Sigmoid colon (tissue), 4 donors: ENCODE results near the gene UTP15.

Experiments
- CTCF ChIP-seq, 4 experiments: fragments of 450-650 bp in 3 of 4; fragments of 200-600 bp in 1 of 4; IDR thresholded peaks; one replicate each; pipeline ENCODE4 v1.5.1; 2016 to 2019; ENCODE audit warnings: antibody characterized with exemption in 4 of 4, mild to moderate bottlenecking in 3 of 4, moderate library complexity in 2 of 4
- EP300 ChIP-seq, 4 donors: sonication (generic); formaldehyde crosslinking; IDR thresholded peaks; one replicate each; pipeline ENCODE4 v1.6.1; 2017; ENCODE audit warnings: antibody characterized with exemption in 4 of 4
- POLR2A ChIP-seq, 2 donors: fragments of 450-650 bp; IDR thresholded peaks; one replicate each; pipeline ENCODE4 v1.6.1; 2016; ENCODE audit warnings: antibody characterized with exemption in 2 of 2, mild to moderate bottlenecking in 2 of 2, moderate library complexity in 2 of 2
- POLR2AphosphoS5 ChIP-seq, 4 donors: sonication (generic); formaldehyde crosslinking; IDR thresholded peaks; one replicate each; pipeline ENCODE4 v1.6.1; 2017; ENCODE audit warnings: antibody characterized with exemption in 4 of 4

GRCh38 chr5:73620334-73620687 lies 54.8 kb downstream of the UTP15 start:
- TF ChIP-seq POLR2A (IDR thresholded peaks at IDR 0.05) (no peak), POLR2AphosphoS5 (IDR thresholded peaks at IDR 0.05) (no peak), CTCF (IDR thresholded peaks at IDR 0.05) (no peak), EP300 (IDR thresholded peaks at IDR 0.05) (no peak)
